ENCODE measurements around the gene AHNAK2.

Gene AHNAK2

GRCh38 chr14:104939666-104940410, 38.3 kb downstream of the AHNAK2 start:
- no peak for DNase-seq (ENCODE audit: low read depth in 3 of 3)

- no peak for DNase-seq (ENCODE audit: low read depth in 3 of 3)
Measured at GRCh38 chr14:104938960-104939359, 39.2 kb downstream of the AHNAK2 start.

GRCh38 chr14:104938436-104938835, 39.7 kb downstream of the AHNAK2 start:
- DNase-seq (ENCODE audit: low read depth in 3 of 3) = no peak

- no peak for DNase-seq (ENCODE audit: low read depth in 3 of 3)
Measured at GRCh38 chr14:104937694-104938365, 40.3 kb downstream of the AHNAK2 start.

- no peak for DNase-seq (ENCODE audit: low read depth in 3 of 3)
Measured at GRCh38 chr14:104937161-104937560, 41.0 kb downstream of the AHNAK2 start.

- no peak for DNase-seq (ENCODE audit: low read depth in 3 of 3)
Measured at GRCh38 chr14:104936361-104937155, 41.6 kb downstream of the AHNAK2 start.

- no peak for DNase-seq (ENCODE audit: low read depth in 3 of 3)
Measured at GRCh38 chr14:104935955-104936354, 42.2 kb downstream of the AHNAK2 start.

GRCh38 chr14:104935026-104935650, 43.0 kb downstream of the AHNAK2 start:
- DNase-seq (ENCODE audit: low read depth in 3 of 3) = no peak

GRCh38 chr14:104933746-104934733, 44.1 kb downstream of the AHNAK2 start:
- DNase-seq (ENCODE audit: low read depth in 3 of 3) = no peak

- DNase-seq (ENCODE audit: low read depth in 3 of 3) = peak; percentile 79 to 86 (median 83)
Measured at GRCh38 chr14:104932676-104933631, 45.2 kb downstream of the AHNAK2 start.

- no peak for DNase-seq (ENCODE audit: low read depth in 3 of 3)
Measured at GRCh38 chr14:104931771-104932675, 46.2 kb downstream of the AHNAK2 start.

- no peak for DNase-seq (ENCODE audit: low read depth in 3 of 3)
Measured at GRCh38 chr14:104931304-104931770, 46.8 kb downstream of the AHNAK2 start.

- DNase-seq (ENCODE audit: low read depth in 3 of 3) = no peak
Measured at GRCh38 chr14:104930526-104931303, 47.5 kb downstream of the AHNAK2 start.

- DNase-seq (ENCODE audit: low read depth in 3 of 3) = no peak
Measured at GRCh38 chr14:104929268-104930230, 48.6 kb downstream of the AHNAK2 start.

GRCh38 chr14:104928391-104929133, 49.6 kb downstream of the AHNAK2 start:
- DNase-seq (ENCODE audit: low read depth in 3 of 3) = no peak

GRCh38 chr14:104927901-104928300, 50.3 kb downstream of the AHNAK2 start:
- DNase-seq (ENCODE audit: low read depth in 3 of 3) = no peak

Data from stimulated activated CD4-positive, alpha-beta T cell treated with anti-CD3 and anti-CD28 coated beads, TNF-alpha, amount 100 ng/mL, for 24 hours (primary cell).